Keratinocyte (primary cell): ENCODE data around the gene GFI1B. TPM values are rescaled to one million over a fixed set of nuclear protein-coding genes. Genes with fewer than 3 reads are reported as not detected.

Experiments
- DNase-seq: peaks from one replicate; pipeline ENCODE4 v3.0.0-alpha.2; 2011; ENCODE audit warnings: low read depth, missing footprints, low spot score
- FAIRE-seq: peaks from 2 replicates; lab custom pipeline; 2011; peaks lifted over from hg19 to GRCh38; lab: Jason Lieb, UNC
- H2AFZ ChIP-seq: 2 replicates; pipeline ENCODE4 v1.6.0; 2012; ENCODE audit warnings: low read length, control low read depth, inconsistent platforms; ENCODE audit not compliant: control insufficient read depth
- H3K27ac ChIP-seq: 2 replicates; pipeline ENCODE4 v1.5.1; 2011; ENCODE audit warnings: low read length; ENCODE audit not compliant: control insufficient read depth, insufficient read depth
- H3K27me3 ChIP-seq: 3 replicates; pipeline ENCODE4 v1.6.0; 2011; ENCODE audit warnings: low read length; ENCODE audit not compliant: control insufficient read depth, insufficient read depth; ENCODE audit errors: extremely low read depth
- H3K36me3 ChIP-seq, 2 experiments: 2 replicates in 1 of 2; 3 replicates in 1 of 2; pipeline ENCODE4 v1.5.1; 2011; ENCODE audit warnings: low read length in 2 of 2, mild to moderate bottlenecking in 1 of 2; ENCODE audit not compliant: control insufficient read depth in 2 of 2, insufficient read depth in 2 of 2; ENCODE audit errors: extremely low read depth in 1 of 2
- H3K4me1 ChIP-seq: 3 replicates; pipeline ENCODE4 v1.5.1; 2011; ENCODE audit warnings: low read length; ENCODE audit not compliant: control insufficient read depth, insufficient read depth; ENCODE audit errors: extremely low read depth
- H3K4me2 ChIP-seq: 3 replicates; pipeline ENCODE4 v1.6.0; 2011; ENCODE audit warnings: low read depth, low read length; ENCODE audit not compliant: control insufficient read depth, insufficient read depth; ENCODE audit errors: extremely low read depth
- H3K4me3 ChIP-seq, 3 experiments: fragments of 200-600 bp in 1 of 3; sonication (generic) in 1 of 3; 2 replicates in 2 of 3; 3 replicates in 1 of 3; pipeline ENCODE4 v1.5.1; 2011 to 2016; ENCODE audit warnings: low read length in 3 of 3, mild to moderate bottlenecking in 3 of 3, control low read depth in 2 of 3, inconsistent platforms in 1 of 3, low read depth in 1 of 3, mixed read lengths in 1 of 3, mixed run types in 1 of 3, moderate library complexity in 1 of 3; ENCODE audit not compliant: control insufficient read depth in 2 of 3, insufficient read depth in 2 of 3; ENCODE audit errors: extremely low read depth in 1 of 3
- H3K79me2 ChIP-seq: 2 replicates; pipeline ENCODE4 v1.6.0; 2012; ENCODE audit warnings: low read length; ENCODE audit not compliant: control insufficient read depth, insufficient read depth
- H3K9ac ChIP-seq: 3 replicates; pipeline ENCODE4 v1.6.0; 2011; ENCODE audit warnings: low read length; ENCODE audit not compliant: control insufficient read depth, insufficient read depth; ENCODE audit errors: extremely low read depth
- H3K9me1 ChIP-seq: 3 replicates; pipeline ENCODE4 v1.6.0; 2011; ENCODE audit warnings: low read length; ENCODE audit not compliant: control insufficient read depth, insufficient read depth; ENCODE audit errors: extremely low read depth
- H3K9me3 ChIP-seq: 2 replicates; pipeline ENCODE4 v1.5.1; 2012; ENCODE audit warnings: low read depth, low read length; ENCODE audit not compliant: control insufficient read depth
- H4K20me1 ChIP-seq: 3 replicates; pipeline ENCODE4 v1.6.0; 2011; ENCODE audit warnings: low read length; ENCODE audit not compliant: control insufficient read depth, insufficient read depth; ENCODE audit errors: extremely low read depth
- CTCF ChIP-seq, 3 experiments: IDR thresholded peaks in 1 of 3; conservative IDR thresholded peaks in 1 of 3; optimal IDR thresholded peaks in 1 of 3; 2 replicates in 2 of 3; 3 replicates in 1 of 3; pipeline versions ENCODE3 to v1.5.1; 2011; ENCODE audit warnings: low read length in 3 of 3, mild to moderate bottlenecking in 3 of 3, moderate library complexity in 2 of 3, control low read depth in 1 of 3, inconsistent platforms in 1 of 3; ENCODE audit not compliant: insufficient read depth in 2 of 3; ENCODE audit errors: extremely low read depth in 1 of 3
- EZH2 ChIP-seq: IDR thresholded peaks from one replicate; pipeline ENCODE4 v1.6.1; 2012; ENCODE audit warnings: inconsistent platforms, mild to moderate bottlenecking, low read length, moderate library complexity
- dilution Hi-C: fragments of 300-500 bp; cut with MboI; formaldehyde crosslinking; loops from one replicate; pipeline ENCODE4 v1.7.0; 2020; ENCODE audit warnings: low sequenced_read_pairs; ENCODE audit not compliant: extremely low pct_ligation_motif_present
- polyA plus RNA-seq, 5 experiments: library from polyadenylated mRNA; depleted of rRNA in 3 of 5; stranded (reverse) in 3 of 5; stranded (forward) in 1 of 5; unstranded in 1 of 5; fragments of >200 nt; gene quantifications; 1 replicate in 1 of 5; 2 replicates in 3 of 5; 3 replicates in 1 of 5; pipeline versions ENCODE4 v1.2.1 to v1.2.3, GENCODE V29; 2011 to 2012; ENCODE audit warnings: missing spikeins in 2 of 5, low read depth in 1 of 5, low replicate concordance in 1 of 5

The GFI1B gene
- polyA plus RNA-seq, 1 donor (not counting 4 experiments of a cell fraction or from before 2014, with no cell fraction given), result not detected

DNA sequence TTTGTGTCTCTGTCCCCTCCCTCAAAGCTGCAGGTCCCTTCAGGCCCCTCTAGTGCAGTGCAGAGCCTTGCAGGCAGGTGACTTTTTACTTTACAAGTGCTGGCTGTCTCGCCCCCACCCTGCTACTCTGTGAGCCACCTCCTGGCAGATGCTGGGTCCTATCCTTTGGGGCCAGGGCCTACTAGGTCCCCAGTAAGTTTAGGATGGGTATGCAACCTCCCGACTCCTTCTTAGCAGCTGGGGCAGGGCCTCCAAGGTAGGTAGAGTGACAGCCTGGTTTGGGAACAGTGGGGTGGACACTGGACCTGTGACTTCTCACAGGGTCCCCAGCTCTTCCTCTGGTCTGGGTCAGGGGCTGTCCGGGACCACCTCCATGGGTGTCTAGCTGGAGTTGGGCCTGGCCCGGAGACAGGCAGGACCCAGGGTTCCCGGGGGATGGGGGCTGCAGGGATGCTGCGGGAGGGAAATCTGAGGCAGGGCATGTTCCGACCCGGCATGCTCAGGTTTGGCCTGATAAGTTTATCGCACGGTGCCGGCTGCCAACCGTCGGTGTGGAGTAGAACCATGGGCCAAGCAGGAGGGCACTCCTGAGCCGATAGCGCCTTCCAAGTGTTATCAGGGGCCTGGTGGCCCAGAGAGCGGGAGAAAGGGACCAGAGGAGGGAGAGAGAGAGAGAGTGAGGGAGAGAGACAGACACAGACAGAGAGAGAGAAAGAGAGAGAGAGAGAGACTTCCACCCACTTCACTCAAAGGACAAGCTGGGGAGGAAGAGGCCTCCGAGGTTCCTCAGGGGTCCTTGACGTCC lies 20.5 kb downstream of the GFI1B start:
- peaks cover 24% of the 10 kb centered on the region for H3K4me1 ChIP-seq
- peaks cover 17% of the 10 kb centered on the region for H3K27me3 ChIP-seq
- FAIRE-seq, result no peak
- DNase-seq, result no peak
- H3K36me3 ChIP-seq, result no peaks in the 10 kb centered on the region
- no peak overlapping the region for H3K4me2 ChIP-seq
- dilution Hi-C loops, result no loop called here
- H4K20me1 ChIP-seq, result no peaks in the 10 kb centered on the region
- H3K79me2 ChIP-seq, result no peaks in the 10 kb centered on the region
- peak overlapping the region; percentile 26 for H2AFZ ChIP-seq
- no peak overlapping the region for H3K27ac ChIP-seq
- no peak overlapping the region for H3K4me3 ChIP-seq
- H3K9me3 ChIP-seq, result no peaks in the 10 kb centered on the region
- TF ChIP-seq EZH2 (peak; percentile 10), CTCF (optimal IDR thresholded peaks at IDR 0.05 in 1 of 3, IDR thresholded peaks at IDR 0.05 in 1 of 3, conservative IDR thresholded peaks at IDR 0.05 in 1 of 3; ENCODE audit: extremely low read depth in 1 of 3, insufficient read depth in 2 of 3, low read length in 3 of 3) (no peak)
- H3K9me1 ChIP-seq, result no peaks in the 10 kb centered on the region
- H3K9ac ChIP-seq, result no peak overlapping the region

GRCh38 chr9:133002147-133003070 lies 23.9 kb downstream of the GFI1B start:
- dilution Hi-C loops, result no loop called here
- peak overlapping the region; percentile 48 for H3K4me2 ChIP-seq
- no peak overlapping the region for H2AFZ ChIP-seq
- no peak for TF ChIP-seq EZH2
- no peak for TF ChIP-seq CTCF (optimal IDR thresholded peaks at IDR 0.05 in 1 of 3, IDR thresholded peaks at IDR 0.05 in 1 of 3, conservative IDR thresholded peaks at IDR 0.05 in 1 of 3; ENCODE audit: extremely low read depth in 1 of 3, insufficient read depth in 2 of 3, low read length in 3 of 3)
- H3K27ac ChIP-seq, result no peak overlapping the region
- FAIRE-seq (peak; percentile 94), DNase-seq (no peak)
- H3K4me3 ChIP-seq, result no peak overlapping the region
- peaks cover 24% of the 10 kb centered on the region for H3K27me3 ChIP-seq
- no peaks in the 10 kb centered on the region for H4K20me1 ChIP-seq
- H3K36me3 ChIP-seq, result no peaks in the 10 kb centered on the region
- no peaks in the 10 kb centered on the region for H3K9me1 ChIP-seq
- H3K79me2 ChIP-seq, result no peaks in the 10 kb centered on the region
- no peak overlapping the region for H3K9ac ChIP-seq
- peaks cover 11% of the 10 kb centered on the region for H3K4me1 ChIP-seq
- H3K9me3 ChIP-seq, result no peaks in the 10 kb centered on the region
